Left lung (tissue), 10 donors: ENCODE measurements around the gene INPP5A. TPM values are rescaled to one million over a fixed set of nuclear protein-coding genes. Genes with fewer than 3 reads are reported as not detected.
A peak's percentile ranks its signal among the peaks of the same experiment; 100 is the strongest.

Experiments
- ATAC-seq: fragments of 200-7000 bp; cut with Tn5 transposase; one replicate; pipeline ENCODE4 v1.9.1; 2020; ENCODE audit warnings: moderate library complexity
- DNase-seq, 4 donors: peaks; one replicate each; pipeline ENCODE4 v3.0.0-alpha.2; 2013 to 2020
- H3K27ac ChIP-seq, 2 donors: fragments of 200-600 bp; sonication (generic) in 1 of 2; one replicate each; pipeline versions ENCODE4 v1.5.0 to v1.8.0; 2020 to 2021
- H3K27me3 ChIP-seq, 2 donors: fragments of 200-600 bp; sonication (generic) in 1 of 2; one replicate each; pipeline versions ENCODE4 v1.5.0 to v1.8.0; 2020 to 2021
- H3K36me3 ChIP-seq, 2 donors: fragments of 200-600 bp; sonication (generic) in 1 of 2; one replicate each; pipeline versions ENCODE4 v1.5.0 to v1.8.0; 2020 to 2021
- H3K4me1 ChIP-seq, 2 donors: fragments of 200-600 bp; one replicate each; pipeline ENCODE4 v1.8.0; 2021
- H3K4me3 ChIP-seq, 2 donors: fragments of 200-600 bp; sonication (generic) in 1 of 2; one replicate each; pipeline versions ENCODE4 v1.5.0 to v1.8.0; 2020 to 2021; ENCODE audit warnings: mild to moderate bottlenecking in 1 of 2
- H3K9me3 ChIP-seq, 2 donors: fragments of 200-600 bp; sonication (generic) in 1 of 2; one replicate each; pipeline versions ENCODE4 v1.5.0 to v1.8.0; 2020 to 2021
- intact Hi-C, 2 donors: fragments of 100-400 bp; cut with DNase I; formaldehyde crosslinking; loops; one replicate each; pipeline versions ENCODE4 v1.11.2 to v1.14.2; 2022
- polyA plus RNA-seq, 6 donors: library from polyadenylated mRNA; unstranded; fragments of 120-200 nt; gene quantifications; one replicate each; pipeline ENCODE4 v1.2.1, GENCODE V29; 2013; ENCODE audit not compliant: insufficient read length in 6 of 6
- total RNA-seq, 2 donors: library from RNA; stranded (reverse); fragmentation: NEBNext Ultra II Directional; extraction: Animal tissue kit (Norgen Biotek cat#: 25700); gene quantifications; one replicate each; pipeline ENCODE4 v1.2.1, GENCODE V29; 2021
- TF ChIP-seq, protein P1 (sequence below), 2 donors: fragments of 200-600 bp; sonication (generic) in 1 of 2; IDR thresholded peaks; one replicate each; pipeline versions ENCODE4 v1.5.0 to v1.8.0; 2021; ENCODE audit warnings: antibody characterized with exemption in 2 of 2
- donor health status: DM: no; HTN: yes; CAD: no.
- donor health status: DM: no; HTN: no; CAD: no.

Gene INPP5A
- total and polyA plus RNA-seq, 8 donors = 32.0 to 44.0 (median 36.8) TPM

GRCh38 chr10:132579027-132579859, 41.7 kb downstream of the INPP5A start:
- TF ChIP-seq, protein P1, sequence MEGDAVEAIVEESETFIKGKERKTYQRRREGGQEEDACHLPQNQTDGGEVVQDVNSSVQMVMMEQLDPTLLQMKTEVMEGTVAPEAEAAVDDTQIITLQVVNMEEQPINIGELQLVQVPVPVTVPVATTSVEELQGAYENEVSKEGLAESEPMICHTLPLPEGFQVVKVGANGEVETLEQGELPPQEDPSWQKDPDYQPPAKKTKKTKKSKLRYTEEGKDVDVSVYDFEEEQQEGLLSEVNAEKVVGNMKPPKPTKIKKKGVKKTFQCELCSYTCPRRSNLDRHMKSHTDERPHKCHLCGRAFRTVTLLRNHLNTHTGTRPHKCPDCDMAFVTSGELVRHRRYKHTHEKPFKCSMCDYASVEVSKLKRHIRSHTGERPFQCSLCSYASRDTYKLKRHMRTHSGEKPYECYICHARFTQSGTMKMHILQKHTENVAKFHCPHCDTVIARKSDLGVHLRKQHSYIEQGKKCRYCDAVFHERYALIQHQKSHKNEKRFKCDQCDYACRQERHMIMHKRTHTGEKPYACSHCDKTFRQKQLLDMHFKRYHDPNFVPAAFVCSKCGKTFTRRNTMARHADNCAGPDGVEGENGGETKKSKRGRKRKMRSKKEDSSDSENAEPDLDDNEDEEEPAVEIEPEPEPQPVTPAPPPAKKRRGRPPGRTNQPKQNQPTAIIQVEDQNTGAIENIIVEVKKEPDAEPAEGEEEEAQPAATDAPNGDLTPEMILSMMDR (IDR thresholded peaks at IDR 0.05) = no peak
- no peaks in the 10 kb centered on the region for H3K9me3 ChIP-seq
- no peaks in the 10 kb centered on the region for H3K27me3 ChIP-seq
- no peaks in the 10 kb centered on the region for H3K36me3 ChIP-seq
- H3K27ac ChIP-seq = no peak overlapping the region
- intact Hi-C loops = no loop called here
- no peak overlapping the region for H3K4me3 ChIP-seq
- no peak for ATAC-seq
- peak in 1 of 4 donors; percentile 71 for DNase-seq
- H3K4me1 ChIP-seq = peaks cover 16 to 41% of the 10 kb centered on the region in 2 donors

GRCh38 chr10:132580143-132580542, 42.6 kb downstream of the INPP5A start:
- no peaks in the 10 kb centered on the region for H3K36me3 ChIP-seq
- ATAC-seq (no peak), DNase-seq (no peak)
- intact Hi-C loops = no loop called here
- no peaks in the 10 kb centered on the region for H3K27me3 ChIP-seq
- H3K4me3 ChIP-seq = no peak overlapping the region
- TF ChIP-seq, protein P1 (IDR thresholded peaks at IDR 0.05) = no peak
- H3K4me1 ChIP-seq = peaks cover 15 to 33% of the 10 kb centered on the region in 2 donors
- no peak overlapping the region for H3K27ac ChIP-seq
- no peaks in the 10 kb centered on the region for H3K9me3 ChIP-seq

GRCh38 chr10:132580617-132581016, 43.0 kb downstream of the INPP5A start:
- no peaks in the 10 kb centered on the region for H3K9me3 ChIP-seq
- intact Hi-C loops = no loop called here
- H3K36me3 ChIP-seq = no peaks in the 10 kb centered on the region
- DNase-seq (no peak), ATAC-seq (no peak)
- H3K4me3 ChIP-seq = no peak overlapping the region
- TF ChIP-seq, protein P1 (IDR thresholded peaks at IDR 0.05) = no peak
- H3K27ac ChIP-seq = no peak overlapping the region
- peaks cover 11 to 33% of the 10 kb centered on the region in 2 donors for H3K4me1 ChIP-seq
- H3K27me3 ChIP-seq = no peaks in the 10 kb centered on the region

- Histone ChIP-seq H3K27ac (no peak overlapping the region), H3K27me3 (no peaks in the 10 kb centered on the region), H3K9me3 (no peaks in the 10 kb centered on the region), H3K4me1 (peaks cover 12 to 33% of the 10 kb centered on the region in 2 donors), H3K36me3 (no peaks in the 10 kb centered on the region), H3K4me3 (no peak overlapping the region)
- ATAC-seq (no peak), DNase-seq (peak in 2 of 4 donors; percentile 43 to 51)
- TF ChIP-seq, protein P1 (IDR thresholded peaks at IDR 0.05) = no peak
- intact Hi-C loops = no loop called here
Observed at GRCh38 chr10:132582137-132582536, 44.5 kb downstream of the INPP5A start.

- DNase-seq (no peak), ATAC-seq (no peak)
- intact Hi-C loops = no loop called here
- Histone ChIP-seq H3K36me3 (no peaks in the 10 kb centered on the region), H3K27me3 (no peaks in the 10 kb centered on the region), H3K9me3 (no peaks in the 10 kb centered on the region), H3K4me1 (peaks cover 18 to 33% of the 10 kb centered on the region in 2 donors), H3K27ac (peak overlapping the region in 1 of 2 donors; percentile 0), H3K4me3 (no peak overlapping the region)
- TF ChIP-seq, protein P1 (IDR thresholded peaks at IDR 0.05) = no peak
Observed at GRCh38 chr10:132582771-132583170, 45.2 kb downstream of the INPP5A start.
